Head of caudate nucleus (tissue), 42 donors: ENCODE results near the gene SULT1C4.
"Not testable (repeated sequence)": the region's sequence is repeated elsewhere in the genome, so short reads cannot be mapped to it uniquely, and the experiment has no call there.

Source experiments
- DNase-seq, 42 donors: peaks; one replicate each; pipeline versions ENCODE4 v3.0.0 to v3.0.0-alpha.2; 2020 to 2021; ENCODE audit warnings: mixed read lengths in 7 of 42
- intact Hi-C: fragments of 100-400 bp; cut with DNase I; formaldehyde crosslinking; loops from one replicate; pipeline ENCODE4 v1.15.0; 2022

The SULT1C4 gene

DNA sequence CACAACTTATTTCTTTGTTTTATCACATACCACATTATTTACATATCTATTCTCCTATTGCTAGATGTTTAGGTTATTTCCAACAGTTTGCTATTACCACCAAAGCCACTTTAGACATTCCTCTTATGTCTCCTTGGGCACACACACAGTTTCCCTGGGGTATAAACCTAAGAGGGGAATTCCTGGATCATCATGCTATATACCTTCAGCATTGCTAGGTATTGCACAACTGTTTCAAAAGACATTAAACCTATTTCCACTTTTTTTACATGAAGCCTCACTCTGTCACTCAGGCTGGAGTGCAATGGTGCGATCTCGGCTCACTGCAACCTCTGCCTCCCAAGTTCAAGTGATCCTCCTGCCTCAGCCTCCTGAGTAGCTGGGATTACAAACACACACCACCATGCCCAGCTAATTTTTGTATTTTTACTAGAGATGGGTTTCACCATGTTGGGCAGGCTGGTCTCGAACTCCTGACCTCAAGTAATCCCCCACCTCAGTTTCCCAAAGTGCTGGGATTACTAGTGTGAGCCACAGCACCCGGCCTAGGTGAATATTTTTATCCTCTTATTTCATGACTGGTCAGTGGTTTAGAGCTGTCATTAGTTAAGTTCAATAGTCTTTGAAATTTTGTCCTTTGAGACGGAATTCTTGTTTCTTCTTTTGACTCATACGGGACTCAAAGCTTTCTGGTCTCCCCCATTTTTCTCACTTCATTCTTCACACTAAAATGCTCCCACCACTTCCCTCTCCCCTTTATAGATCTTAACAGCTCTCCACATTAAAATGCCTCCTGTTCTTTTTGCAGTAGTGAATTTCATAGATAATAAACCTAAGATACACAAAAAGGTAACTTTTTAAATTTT lies 30.3 kb downstream of the SULT1C4 start:
- no peak for DNase-seq
- intact Hi-C loops = no loop called here

DNA sequence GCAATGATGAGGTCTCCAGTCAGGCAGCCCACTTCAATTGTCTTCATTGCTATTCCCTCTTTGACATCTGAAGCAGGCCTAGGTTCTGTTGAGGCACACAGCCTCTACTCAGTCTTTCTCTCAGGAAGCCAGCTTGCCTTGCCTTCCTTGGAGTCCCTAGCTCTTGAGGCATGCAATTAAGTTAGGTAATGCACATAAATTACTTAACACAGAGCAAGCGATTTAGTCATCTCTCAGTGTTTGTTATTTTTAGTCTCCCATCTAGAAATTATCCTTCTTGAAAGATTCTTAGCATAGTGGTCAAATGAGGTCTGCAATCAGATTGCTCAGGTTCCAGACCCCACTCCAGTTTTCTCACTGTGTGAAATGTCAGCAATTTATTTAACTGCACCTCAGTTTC lies 32.0 kb downstream of the SULT1C4 start:
- no peak for DNase-seq
- intact Hi-C loops = no loop called here

DNA sequence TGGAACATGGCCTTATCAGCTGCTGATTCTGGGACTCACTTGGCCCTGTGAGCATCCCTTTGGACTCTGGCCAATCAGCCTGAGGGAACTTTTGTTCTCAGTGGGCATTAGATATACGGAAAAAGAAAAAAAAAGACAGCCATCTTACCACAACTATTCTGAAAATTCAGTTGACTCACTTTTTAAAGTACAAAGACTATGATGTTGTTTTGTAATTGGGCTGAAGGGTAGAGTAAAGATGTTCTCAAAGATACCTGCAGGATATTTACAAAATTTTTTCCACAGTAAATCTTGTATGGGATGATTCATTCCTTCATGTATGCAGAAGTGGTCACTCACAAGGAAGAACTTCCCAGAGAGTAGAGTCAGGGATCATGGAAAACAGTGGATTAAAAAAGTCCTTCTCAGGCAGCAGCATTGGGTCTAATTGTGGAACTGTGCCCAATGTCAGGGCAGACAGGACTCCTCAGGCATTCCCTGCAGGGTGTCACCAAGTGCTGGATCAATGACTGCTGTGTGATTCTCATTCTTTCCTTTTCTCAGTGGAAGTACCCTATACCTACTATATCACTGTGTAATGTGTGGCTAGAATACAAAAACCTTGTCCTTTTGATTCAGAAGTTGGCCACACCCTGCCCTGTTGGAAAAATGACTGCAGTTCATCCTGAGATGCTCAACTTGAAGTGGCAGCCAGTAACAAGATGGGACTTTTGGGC lies 35.4 kb downstream of the SULT1C4 start:
- DNase-seq = no peak
- intact Hi-C loops = no loop called here

DNA sequence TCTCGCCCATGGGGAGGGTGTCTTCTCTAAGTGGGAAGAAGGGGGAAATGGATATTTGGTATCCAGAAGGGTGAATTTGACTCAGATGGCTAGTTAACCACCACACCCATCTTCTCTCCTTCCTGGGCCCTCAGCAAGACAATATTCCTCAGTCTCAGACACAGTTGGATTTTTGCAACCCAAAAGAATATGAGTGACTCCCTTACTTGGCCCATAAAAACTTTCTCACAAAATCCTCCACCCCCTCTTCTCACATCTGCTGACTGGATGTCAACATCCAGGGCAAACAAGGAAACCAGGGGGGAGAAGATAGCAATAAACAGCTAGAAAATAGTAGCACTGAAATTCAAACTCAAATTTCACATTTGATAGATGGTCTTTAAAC lies 35.9 kb downstream of the SULT1C4 start:
- intact Hi-C loops = no loop called here
- no peak for DNase-seq

DNA sequence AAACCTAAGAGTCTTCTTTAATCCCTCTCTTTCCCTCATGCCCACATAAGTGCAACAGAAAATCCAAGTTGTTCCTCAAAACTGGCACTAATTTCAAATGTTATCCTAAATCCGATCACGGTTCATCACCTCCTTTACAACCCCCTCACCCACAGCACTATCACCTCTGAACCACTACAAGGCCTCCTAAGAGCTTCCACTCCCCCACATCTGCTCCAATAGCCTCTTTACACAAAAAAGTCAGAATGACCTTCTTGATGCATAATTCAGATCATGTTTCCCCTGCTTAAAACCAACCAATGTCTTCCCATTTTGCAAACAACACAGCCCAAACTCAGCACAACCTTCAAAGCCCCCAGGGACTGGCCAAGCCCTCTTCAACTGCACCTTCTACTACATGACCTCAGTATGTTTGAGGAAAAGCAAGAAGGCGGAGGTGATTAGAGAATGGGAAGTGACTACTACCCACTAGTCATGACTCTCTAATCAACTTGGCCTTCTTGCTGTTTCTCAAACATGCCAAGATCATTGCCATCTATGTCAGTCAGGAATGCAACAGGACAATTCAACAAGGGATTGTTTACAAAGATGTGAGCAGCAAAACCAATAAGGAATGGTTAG lies 36.6 kb downstream of the SULT1C4 start:
- intact Hi-C loops = no loop called here
- no peak for DNase-seq

DNA sequence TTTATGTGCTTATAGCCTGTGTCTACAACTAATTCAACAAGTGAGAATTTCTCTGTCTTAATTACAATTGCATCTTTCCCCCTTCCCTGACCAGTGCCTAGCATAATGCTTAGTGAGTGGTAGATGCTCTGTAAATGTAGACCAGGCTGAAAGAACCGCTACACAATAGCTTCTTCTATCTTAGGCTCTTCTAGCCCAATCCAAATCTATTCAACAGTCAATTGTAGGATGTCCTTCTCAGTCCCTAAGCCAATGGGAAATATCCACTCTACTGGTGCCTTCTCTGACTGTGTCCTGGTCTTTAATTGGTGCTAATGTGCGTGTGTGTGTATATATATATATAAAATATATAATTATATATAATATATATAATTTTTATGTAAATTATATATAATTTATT lies 37.2 kb downstream of the SULT1C4 start:
- intact Hi-C loops = no loop called here

DNA sequence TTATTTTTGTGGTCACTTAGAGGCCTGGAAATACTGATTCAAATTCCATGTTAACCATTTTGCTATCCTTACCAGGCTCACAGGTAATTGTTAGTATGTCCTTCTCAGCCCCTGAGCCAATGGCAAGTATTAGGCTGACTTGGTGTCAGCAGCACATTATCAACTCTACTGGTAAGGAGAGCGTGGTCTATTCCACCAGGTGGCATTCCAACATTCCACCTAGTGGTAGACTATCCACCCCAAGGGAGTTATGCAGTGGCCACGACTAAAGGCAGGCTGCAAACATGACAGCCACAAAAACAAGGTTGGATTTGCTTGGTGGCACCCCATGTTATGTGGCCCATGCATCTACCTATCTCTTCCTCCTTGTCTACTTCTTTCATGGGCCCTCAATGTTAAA lies 39.5 kb downstream of the SULT1C4 start:
- DNase-seq = no peak
- intact Hi-C loops = no loop called here

More for the DNA sequence above, 37.2 kb downstream of the SULT1C4 start:
- no peak for DNase-seq

DNA sequence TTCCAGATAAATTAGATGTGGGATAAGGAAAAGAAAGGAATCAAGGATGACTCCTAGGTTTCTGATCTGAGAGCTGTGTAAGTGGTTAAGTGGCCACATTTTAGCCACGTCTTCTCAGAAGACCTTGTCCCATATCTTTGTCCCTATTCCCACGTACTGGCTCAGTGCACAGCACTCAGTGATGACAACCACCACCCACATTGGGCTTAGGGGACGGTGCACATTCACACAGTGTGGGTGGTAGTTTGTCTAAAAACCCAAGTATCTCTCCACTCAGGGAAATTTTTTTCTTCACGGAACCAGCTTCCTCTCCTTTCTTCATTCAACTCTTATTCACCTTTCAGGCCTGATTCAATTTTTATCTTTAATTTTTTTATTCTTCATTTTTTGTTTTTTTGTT lies 40.7 kb downstream of the SULT1C4 start:
- DNase-seq = peak in 4 of 42 donors; percentile 2 to 56 (median 10)
- intact Hi-C loops = no loop called here

DNA sequence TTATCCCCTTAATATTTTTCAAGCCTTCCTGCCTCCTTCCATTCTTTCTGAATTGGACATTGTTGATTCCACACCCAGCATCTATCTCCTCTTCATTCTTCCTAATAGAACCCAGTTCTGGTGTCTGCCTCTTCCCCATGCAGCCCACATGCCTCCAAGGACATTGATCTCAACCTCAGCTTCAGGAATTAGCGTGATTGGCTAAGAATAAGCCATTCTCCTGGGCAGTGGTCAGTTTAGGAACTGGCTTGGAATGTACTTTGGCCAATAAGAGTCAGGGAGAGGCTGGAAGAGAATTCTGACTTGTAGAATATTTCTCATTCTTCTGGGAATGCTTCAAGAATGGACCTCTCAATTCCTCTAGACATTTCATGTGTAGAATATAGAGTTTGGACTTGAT lies 45.3 kb downstream of the SULT1C4 start:
- no peak for DNase-seq
- intact Hi-C loops = no loop called here

DNA sequence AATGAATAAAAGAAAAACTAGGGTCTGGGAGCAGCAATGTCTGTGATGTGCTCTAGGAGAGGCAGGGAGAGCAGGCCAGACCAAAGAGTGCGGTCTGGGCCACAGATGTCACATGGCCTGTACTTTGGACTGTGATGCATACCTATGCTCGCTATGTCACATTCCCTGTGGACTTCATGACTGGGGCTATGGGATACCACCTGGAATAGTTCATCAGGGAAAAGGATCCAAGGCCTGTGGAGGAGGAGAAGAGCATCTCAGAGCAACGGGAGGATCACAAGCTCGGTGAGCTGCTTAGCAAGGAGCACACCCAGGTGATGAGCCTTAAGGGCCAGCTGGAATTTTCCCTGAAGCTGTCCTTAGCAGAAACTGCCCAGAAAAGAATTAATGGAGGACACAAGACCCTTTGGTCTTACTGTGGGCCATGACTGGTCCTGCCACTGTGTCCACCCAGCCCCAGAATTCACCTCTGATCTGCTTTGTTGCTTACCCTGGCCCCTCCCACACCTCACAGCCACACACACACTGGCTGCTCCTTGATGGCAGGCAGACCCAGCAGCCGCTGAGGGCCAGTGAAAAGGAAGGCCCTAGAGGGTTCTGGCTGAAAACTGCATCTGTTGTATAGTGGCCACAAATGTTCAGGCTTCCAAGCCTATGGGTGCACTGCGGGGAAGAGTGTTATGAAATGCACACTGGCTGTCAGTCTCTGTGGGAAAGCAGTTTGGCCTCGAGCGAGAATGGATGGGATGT lies 45.9 kb downstream of the SULT1C4 start:
- no peak for DNase-seq
- intact Hi-C loops = no loop called here

DNA sequence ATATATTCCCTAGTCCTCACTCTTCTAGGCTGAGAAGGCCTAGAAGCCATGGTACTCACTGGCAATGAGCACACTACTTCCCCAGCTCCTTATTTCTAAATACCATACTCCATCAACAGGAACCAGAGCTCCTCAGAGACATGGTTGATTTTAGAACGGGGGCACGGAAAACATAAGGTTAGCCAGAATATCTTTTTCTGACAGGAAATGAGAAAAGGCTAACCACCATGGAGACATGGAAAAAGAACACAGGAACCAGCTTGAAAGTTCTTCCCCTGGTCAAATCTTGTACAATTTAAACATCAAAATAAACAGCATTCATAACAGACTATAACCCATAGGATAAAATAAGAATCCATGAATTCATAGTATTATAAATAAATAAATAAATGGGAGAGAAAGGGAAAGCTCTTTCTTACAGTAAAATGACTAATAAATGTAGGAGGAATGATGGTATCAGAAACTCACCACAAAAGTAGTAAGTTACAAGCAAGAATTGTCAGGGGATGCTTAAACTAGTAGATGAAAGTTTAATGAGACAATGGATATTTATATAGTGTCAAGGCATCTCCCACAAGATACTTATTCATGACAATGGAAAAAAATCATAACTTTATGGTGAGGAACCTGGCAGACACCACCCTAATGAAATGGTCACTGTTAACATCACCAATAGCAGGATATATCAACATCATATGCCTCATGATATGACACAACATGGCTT lies 50.7 kb downstream of the SULT1C4 start:
- intact Hi-C loops = no loop called here
- DNase-seq = no peak

DNA sequence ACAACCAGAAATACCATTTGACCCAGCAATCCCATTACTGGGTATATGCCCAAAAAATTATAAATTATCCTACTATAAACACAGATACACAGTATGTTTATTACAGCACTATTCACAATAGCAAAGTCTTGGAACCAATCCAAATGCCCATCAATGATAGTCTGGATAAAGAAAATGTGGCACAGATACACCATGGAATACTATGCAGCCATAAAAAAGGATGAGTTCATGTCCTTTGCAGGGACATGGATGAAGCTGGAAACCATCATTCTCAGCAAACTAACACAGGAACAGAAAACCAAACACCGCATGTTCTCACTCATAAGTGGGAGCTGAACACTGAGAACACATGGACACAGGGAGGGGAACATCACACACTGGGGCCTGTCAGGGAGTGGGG lies 57.8 kb downstream of the SULT1C4 start:
- intact Hi-C loops, DNase-seq: not testable (repeated sequence)

DNA sequence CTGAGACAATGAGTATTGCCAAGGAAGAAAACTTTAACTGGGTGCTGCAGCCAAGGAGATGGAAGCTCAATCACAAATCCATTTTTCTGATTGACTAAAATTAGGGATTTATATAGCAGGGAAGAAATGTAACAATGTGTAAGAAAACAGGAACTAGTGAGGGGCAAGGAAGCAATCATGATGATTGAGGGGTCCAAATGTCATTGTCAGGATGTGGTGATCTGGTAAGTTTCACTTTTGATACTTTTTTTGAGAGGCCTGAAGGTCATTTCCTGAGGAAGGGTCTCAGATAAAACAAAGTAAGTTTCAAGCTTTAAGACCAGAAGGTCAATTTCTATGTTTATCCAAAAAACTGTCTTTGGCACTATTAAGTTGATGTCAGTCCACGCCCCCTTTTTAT lies 59.2 kb downstream of the SULT1C4 start:
- intact Hi-C loops = no loop called here

More for the DNA sequence above, 59.2 kb downstream of the SULT1C4 start:
- no peak for DNase-seq
